BJ (cell line): ENCODE results near the gene RAP1GAP. TPM values are rescaled to one million over a fixed set of nuclear protein-coding genes. Genes with fewer than 3 reads are reported as not detected.

Experiments
- CTCF ChIA-PET: fragments of 350-600 bp; formaldehyde crosslinking; extraction: SDS; loops from one replicate; lab custom pipeline; 2021; ENCODE audit warnings: antibody characterized with exemption, inconsistent platforms; lab: Yijun Ruan, JAX
- POLR2A ChIA-PET: fragments of 300-600 bp; sonication (Branson Sonifier 250); formaldehyde crosslinking; extraction: SDS; loops from one replicate; lab custom pipeline; 2021; ENCODE audit warnings: antibody characterized with exemption; lab: Charles Lee
- DNase-seq: peaks from one replicate; pipeline ENCODE4 v3.0.0-alpha.2; 2011; ENCODE audit warnings: low read depth
- H3K27me3 ChIP-seq: 2 replicates; pipeline ENCODE4 v1.6.0; 2011; ENCODE audit warnings: low read length; ENCODE audit not compliant: control insufficient read depth, insufficient read depth
- H3K36me3 ChIP-seq: 2 replicates; pipeline ENCODE4 v1.5.1; 2011; ENCODE audit warnings: low read length; ENCODE audit not compliant: control insufficient read depth, insufficient read depth
- H3K4me3 ChIP-seq: 2 replicates; pipeline ENCODE4 v1.5.1; 2011; ENCODE audit warnings: low read depth, mild to moderate bottlenecking, control low read depth, low read length
- polyA plus RNA-seq: library from polyadenylated mRNA; depleted of rRNA; stranded (reverse); fragments of >200 nt; gene quantifications from 2 replicates; pipeline ENCODE4 v1.2.3, GENCODE V29; 2011
- TF ChIP-seq, protein P1 (sequence below): IDR thresholded peaks from 2 replicates; pipeline ENCODE4 v1.5.1; 2011; ENCODE audit warnings: low read depth, mild to moderate bottlenecking, control low read depth, inconsistent platforms, low read length, moderate library complexity; ENCODE audit not compliant: insufficient read depth

Gene RAP1GAP
- polyA plus RNA-seq, 1 experiment = 0.16 TPM

- H3K27me3 ChIP-seq = peaks cover 5% of the 10 kb centered on the region; the same call in 1 of the 2 replicates
- H3K36me3 ChIP-seq = no peaks in the 10 kb centered on the region
- ChIA-PET POLR2A (no interaction called here), CTCF (interaction anchor here (1.3 to 1.5 kb wide), 3 partner anchors 10 to 216 kb away, joined by 3 to 7 read pairs (median 3); no protein-coding TSS in a partner anchor)
- TF ChIP-seq, protein P1, sequence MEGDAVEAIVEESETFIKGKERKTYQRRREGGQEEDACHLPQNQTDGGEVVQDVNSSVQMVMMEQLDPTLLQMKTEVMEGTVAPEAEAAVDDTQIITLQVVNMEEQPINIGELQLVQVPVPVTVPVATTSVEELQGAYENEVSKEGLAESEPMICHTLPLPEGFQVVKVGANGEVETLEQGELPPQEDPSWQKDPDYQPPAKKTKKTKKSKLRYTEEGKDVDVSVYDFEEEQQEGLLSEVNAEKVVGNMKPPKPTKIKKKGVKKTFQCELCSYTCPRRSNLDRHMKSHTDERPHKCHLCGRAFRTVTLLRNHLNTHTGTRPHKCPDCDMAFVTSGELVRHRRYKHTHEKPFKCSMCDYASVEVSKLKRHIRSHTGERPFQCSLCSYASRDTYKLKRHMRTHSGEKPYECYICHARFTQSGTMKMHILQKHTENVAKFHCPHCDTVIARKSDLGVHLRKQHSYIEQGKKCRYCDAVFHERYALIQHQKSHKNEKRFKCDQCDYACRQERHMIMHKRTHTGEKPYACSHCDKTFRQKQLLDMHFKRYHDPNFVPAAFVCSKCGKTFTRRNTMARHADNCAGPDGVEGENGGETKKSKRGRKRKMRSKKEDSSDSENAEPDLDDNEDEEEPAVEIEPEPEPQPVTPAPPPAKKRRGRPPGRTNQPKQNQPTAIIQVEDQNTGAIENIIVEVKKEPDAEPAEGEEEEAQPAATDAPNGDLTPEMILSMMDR = no peak
- no peak overlapping the region for H3K4me3 ChIP-seq
- DNase-seq = no peak
Measured at GRCh38 chr1:21586222-21586621, 82.9 kb downstream of the RAP1GAP start.

DNA sequence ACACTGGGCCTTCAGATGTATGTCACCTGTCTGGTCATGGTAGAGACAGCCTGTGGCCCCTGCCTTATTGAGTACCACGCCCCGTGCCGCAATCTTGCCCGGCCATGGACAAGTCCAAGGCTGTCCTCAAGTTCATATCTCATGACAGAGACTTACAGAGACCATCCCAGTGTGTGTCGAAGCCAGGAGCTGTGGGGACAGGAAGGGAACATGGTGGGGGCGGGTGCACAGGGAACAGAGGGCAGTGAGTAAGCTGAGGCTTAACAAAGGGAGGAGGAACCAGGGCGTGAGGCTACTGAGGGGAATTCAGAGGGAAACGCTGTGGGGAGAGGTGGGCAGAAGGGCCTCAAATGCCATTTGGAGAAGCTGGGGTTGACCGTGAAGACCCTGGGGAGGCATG is 84.1 kb downstream of the RAP1GAP start:
- Histone ChIP-seq H3K27me3 (peaks cover 2% of the 10 kb centered on the region; the same call in 1 of the 2 replicates), H3K4me3 (no peak overlapping the region), H3K36me3 (no peaks in the 10 kb centered on the region)
- CTCF ChIA-PET = interaction anchor here (1.3 kb wide), 1 partner anchor 214 kb away, joined by 3 read pairs; no protein-coding TSS in a partner anchor
- TF ChIP-seq, protein P1 = no peak
- POLR2A ChIA-PET = no interaction called here
- no peak for DNase-seq

GRCh38 chr1:21584096-21584495 is 85.1 kb downstream of the RAP1GAP start:
- Histone ChIP-seq H3K36me3 (no peaks in the 10 kb centered on the region), H3K4me3 (no peak overlapping the region), H3K27me3 (peaks cover 2% of the 10 kb centered on the region; the same call in 1 of the 2 replicates)
- ChIA-PET POLR2A (no interaction called here), CTCF (interaction anchor here (0.9 to 1.1 kb wide), 2 partner anchors 12 to 214 kb away, joined by 5 to 6 read pairs; no protein-coding TSS in a partner anchor)
- DNase-seq = no peak
- TF ChIP-seq, protein P1 = no peak

DNA sequence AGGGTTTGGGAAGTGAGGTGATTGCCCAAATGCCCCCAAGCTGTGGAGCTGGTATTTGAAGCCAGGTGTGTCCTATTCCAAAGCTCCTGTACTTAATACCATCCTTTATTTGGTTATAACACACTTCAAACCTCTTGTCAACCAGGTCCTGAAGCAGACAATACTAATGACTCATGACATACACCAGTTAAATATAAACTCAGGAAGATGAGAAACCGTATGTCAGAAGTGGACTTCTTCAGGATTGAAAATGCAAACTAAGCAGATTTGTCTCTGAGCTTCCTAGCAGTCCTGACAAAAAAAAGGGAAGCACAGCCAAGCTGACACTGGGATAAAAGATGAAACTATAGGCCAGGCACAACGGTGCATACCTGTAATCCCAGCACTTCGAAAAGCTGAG is 89.4 kb downstream of the RAP1GAP start:
- no peak overlapping the region for H3K4me3 ChIP-seq
- peaks cover 4% of the 10 kb centered on the region; the same call in 1 of the 2 replicates for H3K27me3 ChIP-seq
- TF ChIP-seq, protein P1 = no peak
- no peak for DNase-seq
- POLR2A ChIA-PET = interaction anchor here (0.6 kb wide), 1 partner anchor 202 kb away, joined by 4 read pairs; no protein-coding TSS in a partner anchor
- CTCF ChIA-PET = interaction anchor here (1.4 to 1.6 kb wide), 3 partner anchors 17 to 209 kb away, joined by 3 to 6 read pairs (median 5); no protein-coding TSS in a partner anchor
- no peaks in the 10 kb centered on the region for H3K36me3 ChIP-seq

DNA sequence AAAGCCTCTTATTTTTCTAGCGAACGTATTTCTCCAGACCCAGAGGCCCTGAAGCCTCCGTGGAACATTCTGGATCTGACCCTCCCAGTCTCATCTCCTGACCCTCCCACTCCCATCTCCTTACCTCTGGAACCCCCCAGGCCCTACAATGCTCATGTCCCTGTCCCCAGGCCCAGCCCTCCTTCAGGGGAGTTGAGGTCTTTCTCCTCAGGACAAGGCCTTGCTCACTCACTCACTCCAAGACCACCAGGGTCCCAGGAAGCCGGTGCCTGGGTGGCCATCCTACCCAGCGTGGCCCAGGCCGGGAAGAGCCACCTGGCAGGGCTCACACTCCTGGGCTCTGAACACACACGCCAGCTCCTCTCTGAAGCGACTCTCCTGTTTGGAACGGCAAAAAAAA is 91.2 kb downstream of the RAP1GAP start:
- POLR2A ChIA-PET = no interaction called here
- peaks cover 3% of the 10 kb centered on the region; the same call in 1 of the 2 replicates for H3K27me3 ChIP-seq
- DNase-seq = no peak
- CTCF ChIA-PET = interaction anchor here (6.6 kb wide), 1 partner anchor 207 kb away, joined by 66 read pairs; no protein-coding TSS in a partner anchor
- no peak overlapping the region for H3K4me3 ChIP-seq
- no peaks in the 10 kb centered on the region for H3K36me3 ChIP-seq
- TF ChIP-seq, protein P1 = no peak
